B cell (primary cell): ENCODE measurements around the gene MRPL54. TPM values are rescaled to one million over a fixed set of nuclear protein-coding genes. Genes with fewer than 3 reads are reported as not detected.

Source experiments
- ATAC-seq: fragments of 200-7000 bp; cut with Tn5 transposase; one replicate; pipeline ENCODE4 v1.10.0; 2021; ENCODE audit warnings: low read depth, mild to moderate bottlenecking, moderate number of reproducible peaks, moderate library complexity
- CTCF ChIA-PET: fragments of 350-600 bp; sonication (Branson Sonifier 250); formaldehyde crosslinking; loops from one replicate; lab custom pipeline; 2021; ENCODE audit warnings: antibody characterized with exemption, inconsistent platforms; lab: Charles Lee
- POLR2A ChIA-PET: fragments of 350-600 bp; sonication (Branson Sonifier 250); formaldehyde crosslinking; loops from one replicate; lab custom pipeline; 2021; ENCODE audit warnings: antibody characterized with exemption; lab: Charles Lee
- DNase-seq: peaks from one replicate; pipeline ENCODE4 v3.0.0; 2013
- H2AFZ ChIP-seq: 2 replicates; pipeline ENCODE4 v1.6.1; 2012; ENCODE audit warnings: mild to moderate bottlenecking, low read depth, low read length; ENCODE audit not compliant: insufficient read depth, poor library complexity, severe bottlenecking
- H3K27ac ChIP-seq, 2 donors: 1 replicate in 1 of 2; 2 replicates in 1 of 2; pipeline ENCODE4 v1.5.1; 2012 to 2013; ENCODE audit warnings: low read length in 2 of 2, mild to moderate bottlenecking in 2 of 2, moderate library complexity in 1 of 2
- H3K27me3 ChIP-seq, 4 experiments: fragments of 200-600 bp in 1 of 4; sonication (generic) in 1 of 4; replicated peaks in 1 of 4; 1 replicate in 2 of 4; 2 replicates in 2 of 4; pipeline versions ENCODE4 v1.6.1 to v1.7.0; 2013 to 2016; ENCODE audit warnings: low read length in 3 of 4, mild to moderate bottlenecking in 2 of 4, mixed read lengths in 1 of 4, moderate library complexity in 1 of 4; ENCODE audit not compliant: insufficient read depth in 4 of 4, control insufficient read depth in 3 of 4; ENCODE audit errors: control extremely low read depth in 1 of 4
- H3K36me3 ChIP-seq, 2 experiments: replicated peaks in 1 of 2; 1 replicate in 1 of 2; 2 replicates in 1 of 2; pipeline versions ENCODE4 v1.6.1 to v1.7.1; 2013; ENCODE audit warnings: low read length in 1 of 2; ENCODE audit not compliant: insufficient read depth in 2 of 2, control insufficient read depth in 1 of 2; ENCODE audit errors: control extremely low read depth in 1 of 2, extremely low read depth in 1 of 2
- H3K4me1 ChIP-seq, 2 donors: fragments of 200-600 bp in 1 of 2; sonication (generic) in 1 of 2; 1 replicate in 1 of 2; 2 replicates in 1 of 2; pipeline versions ENCODE4 v1.5.1 to v1.6.1; 2013 to 2017; ENCODE audit warnings: low read length in 2 of 2; ENCODE audit not compliant: control insufficient read depth in 2 of 2, insufficient read depth in 2 of 2
- H3K4me2 ChIP-seq: replicated peaks from 2 replicates; pipeline ENCODE3; 2012; ENCODE audit warnings: mild to moderate bottlenecking, low read depth, low read length; ENCODE audit not compliant: poor library complexity, severe bottlenecking
- H3K4me3 ChIP-seq, 5 experiments: fragments of 200-600 bp in 1 of 5; sonication (generic) in 1 of 5; 1 replicate in 3 of 5; 2 replicates in 2 of 5; pipeline versions ENCODE4 v1.5.1 to v1.7.0; 2011 to 2016; ENCODE audit warnings: low read length in 4 of 5, mild to moderate bottlenecking in 4 of 5, low read depth in 2 of 5, control low read depth in 1 of 5, moderate library complexity in 1 of 5; ENCODE audit not compliant: insufficient read depth in 1 of 5; ENCODE audit errors: control extremely low read depth in 1 of 5, extremely low read depth in 1 of 5
- H3K79me2 ChIP-seq: fragments of 200-600 bp; sonication (generic); one replicate; pipeline ENCODE4 v1.6.0; 2016; ENCODE audit warnings: low read length; ENCODE audit not compliant: control insufficient read depth, insufficient read depth
- H3K9ac ChIP-seq: fragments of 200-600 bp; sonication (generic); 2 replicates; pipeline ENCODE4 v1.6.1; 2017; ENCODE audit warnings: mild to moderate bottlenecking, low read length, moderate library complexity
- H3K9me3 ChIP-seq, 3 donors: one replicate each; pipeline versions ENCODE4 v1.6.1 to v1.7.1; 2013; ENCODE audit warnings: low read length in 2 of 3; ENCODE audit not compliant: control insufficient read depth in 2 of 3, insufficient read depth in 1 of 3; ENCODE audit errors: control extremely low read depth in 1 of 3
- H4K20me1 ChIP-seq: 2 replicates; pipeline ENCODE4 v1.6.0; 2012; ENCODE audit warnings: mild to moderate bottlenecking, low read length; ENCODE audit not compliant: insufficient read depth, control insufficient read depth, poor library complexity, severe bottlenecking
- H3K27ac Mint-ChIP-seq: one replicate; pipeline ENCODE4 v1.8.0; 2021; ENCODE audit warnings: mixed read lengths
- H3K27me3 Mint-ChIP-seq: one replicate; pipeline ENCODE4 v1.8.0; 2021; ENCODE audit warnings: mixed read lengths
- H3K4me1 Mint-ChIP-seq: one replicate; pipeline ENCODE4 v1.8.0; 2021; ENCODE audit warnings: mixed read lengths
- H3K4me3 Mint-ChIP-seq: one replicate; pipeline ENCODE4 v1.8.0; 2021; ENCODE audit warnings: mixed read lengths
- H3K9me3 Mint-ChIP-seq: one replicate; pipeline ENCODE4 v1.8.0; 2022; ENCODE audit warnings: mixed read lengths; ENCODE audit not compliant: insufficient read depth
- EZH2 ChIP-seq: IDR thresholded peaks from 2 replicates; pipeline ENCODE4 v1.6.1; 2012; ENCODE audit warnings: borderline replicate concordance, low read depth, mild to moderate bottlenecking, moderate library complexity, low read length; ENCODE audit not compliant: insufficient read depth, poor library complexity, severe bottlenecking
- WGBS: methylation state at CpG from one replicate; pipeline ENCODE4 v1.1.5; 2013; ENCODE audit warnings: missing lambda C conversion rate; ENCODE audit not compliant: insufficient coverage; 5-methylcytosine and 5-hydroxymethylcytosine counted together
- intact Hi-C: fragments of 100-400 bp; cut with micrococcal nuclease; formaldehyde crosslinking; loops from one replicate; pipeline ENCODE4 v1.10.0; 2022
- polyA plus RNA-seq: library from polyadenylated mRNA; depleted of rRNA; stranded (reverse); fragments of >200 nt; gene quantifications from 2 replicates; pipeline ENCODE4 v1.2.3, GENCODE V29; 2012
- total RNA-seq, 2 donors: library from RNA; stranded (reverse); fragments of 120-200 nt in 1 of 2; gene quantifications; 1 replicate in 1 of 2; 2 replicates in 1 of 2; pipeline versions ENCODE4 v1.2.3 to v1.2.4, GENCODE V29; 2013 to 2022
- TF ChIP-seq, protein P1 (sequence below): fragments of 200-600 bp; IDR thresholded peaks from one replicate; pipeline ENCODE4 v1.8.0; 2022; ENCODE audit warnings: antibody characterized with exemption, mild to moderate bottlenecking

MRPL54 gene
- total and polyA plus RNA-seq, 2 donors (not counting 1 experiment from before 2014, with no cell fraction given) = 54.3 to 75.1 TPM

DNA sequence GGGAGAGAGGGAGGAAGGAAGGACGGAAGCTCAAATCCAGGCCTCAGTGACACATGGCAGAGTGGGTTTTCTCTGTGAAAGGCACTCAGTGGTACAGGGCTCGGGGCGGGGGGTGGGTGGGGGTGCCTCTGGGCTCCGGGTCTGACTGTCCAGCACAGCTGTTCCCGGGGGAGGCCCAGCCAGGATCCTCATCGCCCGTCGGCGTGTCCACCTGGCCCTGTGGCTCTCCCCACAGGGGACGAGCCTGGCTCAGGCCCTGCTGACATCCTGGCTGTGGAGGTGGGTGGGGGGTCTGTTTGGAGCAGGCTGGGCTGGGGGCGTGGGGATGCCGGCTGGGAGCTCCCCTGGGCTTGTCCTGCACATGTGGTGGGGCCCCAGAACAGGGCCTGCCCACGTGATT lies 41.9 kb downstream of the MRPL54 start:
- POLR2A ChIA-PET = no interaction called here

DNA sequence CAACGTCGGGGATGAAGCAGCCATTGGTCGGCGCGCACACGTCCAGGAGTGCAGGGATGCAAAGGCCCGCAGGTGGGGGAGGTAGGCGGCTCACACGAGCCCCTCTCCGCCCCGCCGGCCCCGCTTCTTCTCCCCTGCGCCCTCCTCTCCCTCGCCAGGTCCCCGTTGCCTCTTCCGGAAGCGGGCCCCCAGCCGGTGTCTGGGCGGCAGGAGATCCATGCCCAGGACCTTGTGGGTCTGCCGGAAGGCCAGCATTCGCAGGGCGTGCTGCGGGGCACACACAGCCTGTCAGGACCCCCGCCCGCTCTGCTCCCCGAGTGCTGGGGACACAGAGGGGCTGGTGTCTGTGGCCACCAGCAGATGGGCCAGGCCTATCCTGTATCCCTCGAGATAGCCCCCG lies 43.4 kb downstream of the MRPL54 start:
- intact Hi-C loops = no loop called here
- TF ChIP-seq, protein P1, sequence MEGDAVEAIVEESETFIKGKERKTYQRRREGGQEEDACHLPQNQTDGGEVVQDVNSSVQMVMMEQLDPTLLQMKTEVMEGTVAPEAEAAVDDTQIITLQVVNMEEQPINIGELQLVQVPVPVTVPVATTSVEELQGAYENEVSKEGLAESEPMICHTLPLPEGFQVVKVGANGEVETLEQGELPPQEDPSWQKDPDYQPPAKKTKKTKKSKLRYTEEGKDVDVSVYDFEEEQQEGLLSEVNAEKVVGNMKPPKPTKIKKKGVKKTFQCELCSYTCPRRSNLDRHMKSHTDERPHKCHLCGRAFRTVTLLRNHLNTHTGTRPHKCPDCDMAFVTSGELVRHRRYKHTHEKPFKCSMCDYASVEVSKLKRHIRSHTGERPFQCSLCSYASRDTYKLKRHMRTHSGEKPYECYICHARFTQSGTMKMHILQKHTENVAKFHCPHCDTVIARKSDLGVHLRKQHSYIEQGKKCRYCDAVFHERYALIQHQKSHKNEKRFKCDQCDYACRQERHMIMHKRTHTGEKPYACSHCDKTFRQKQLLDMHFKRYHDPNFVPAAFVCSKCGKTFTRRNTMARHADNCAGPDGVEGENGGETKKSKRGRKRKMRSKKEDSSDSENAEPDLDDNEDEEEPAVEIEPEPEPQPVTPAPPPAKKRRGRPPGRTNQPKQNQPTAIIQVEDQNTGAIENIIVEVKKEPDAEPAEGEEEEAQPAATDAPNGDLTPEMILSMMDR = no peak
- TF ChIP-seq EZH2 = no peak
- H3K4me1 Mint-ChIP-seq = peaks cover 41% of the 10 kb centered on the region
- H3K9me3 Mint-ChIP-seq = peaks cover 4% of the 10 kb centered on the region
- Histone ChIP-seq H3K4me1 (peaks cover 27 to 42% of the 10 kb centered on the region in 2 donors), H3K9ac (no peak overlapping the region), H3K4me2 (no peak overlapping the region), H3K36me3 (no peaks in the 10 kb centered on the region), H3K9me3 (peaks cover 0 to 37% (median 0%) of the 10 kb centered on the region in 3 donors), H3K79me2 (no peaks in the 10 kb centered on the region), H4K20me1 (no peaks in the 10 kb centered on the region), H3K4me3 (no peak overlapping the region), H3K27ac (no peak overlapping the region), H2AFZ (no peak overlapping the region), H3K27me3 (peaks cover 0 to 12% (median 6%) of the 10 kb centered on the region in 4 experiments)
- WGBS = 95% methylated on average over 26 of the region's 29 CpGs
- no peak for DNase-seq
- H3K27me3 Mint-ChIP-seq = peaks cover 6% of the 10 kb centered on the region
- ChIA-PET POLR2A (no interaction called here), CTCF (interaction anchor here (1.2 kb wide), 1 partner anchor 16 kb away, joined by 3 read pairs; no protein-coding TSS in a partner anchor)
- no peak for ATAC-seq
- no peak overlapping the region for H3K27ac Mint-ChIP-seq
- no peak overlapping the region for H3K4me3 Mint-ChIP-seq

More for the DNA sequence above, 41.9 kb downstream of the MRPL54 start:
- Mint-ChIP-seq H3K9me3 (peaks cover 4% of the 10 kb centered on the region), H3K4me3 (no peak overlapping the region), H3K27ac (no peak overlapping the region), H3K27me3 (peaks cover 10% of the 10 kb centered on the region), H3K4me1 (peaks cover 31% of the 10 kb centered on the region)
- H3K4me3 ChIP-seq = no peak overlapping the region
- intact Hi-C loops = no loop called here
- H3K79me2 ChIP-seq = no peaks in the 10 kb centered on the region
- no peak overlapping the region for H3K4me2 ChIP-seq
- no peak overlapping the region for H3K9ac ChIP-seq
- no peak for TF ChIP-seq EZH2
- TF ChIP-seq, protein P1 = no peak
- peaks cover 0 to 16% (median 7%) of the 10 kb centered on the region in 4 experiments for H3K27me3 ChIP-seq
- peaks cover 15 to 30% of the 10 kb centered on the region in 2 donors for H3K4me1 ChIP-seq
- H3K36me3 ChIP-seq = no peaks in the 10 kb centered on the region
- 92% methylated on average over 13 of the region's 13 CpGs for WGBS
- H4K20me1 ChIP-seq = no peaks in the 10 kb centered on the region
- H3K27ac ChIP-seq = no peak overlapping the region
- ATAC-seq (no peak), DNase-seq (no peak)
- H3K9me3 ChIP-seq = peaks cover 0 to 29% (median 0%) of the 10 kb centered on the region in 3 donors
- no peak overlapping the region for H2AFZ ChIP-seq
- CTCF ChIA-PET = interaction anchor here (1.2 kb wide), 1 partner anchor 18 kb away, joined by 3 read pairs; no protein-coding TSS in a partner anchor
